Measurements from ENCODE around the gene DAP3.
A peak's percentile ranks its signal among the peaks of the same experiment; 100 is the strongest.
"Not testable (repeated sequence)": the region's sequence is repeated elsewhere in the genome, so short reads cannot be mapped to it uniquely, and the experiment has no call there.

Gene DAP3

GRCh38 chr1:155718524-155719115 lies 29.7 kb downstream of the DAP3 start:
- not testable (repeated sequence) for DNase-seq (ENCODE audit: low spot score)

DNA sequence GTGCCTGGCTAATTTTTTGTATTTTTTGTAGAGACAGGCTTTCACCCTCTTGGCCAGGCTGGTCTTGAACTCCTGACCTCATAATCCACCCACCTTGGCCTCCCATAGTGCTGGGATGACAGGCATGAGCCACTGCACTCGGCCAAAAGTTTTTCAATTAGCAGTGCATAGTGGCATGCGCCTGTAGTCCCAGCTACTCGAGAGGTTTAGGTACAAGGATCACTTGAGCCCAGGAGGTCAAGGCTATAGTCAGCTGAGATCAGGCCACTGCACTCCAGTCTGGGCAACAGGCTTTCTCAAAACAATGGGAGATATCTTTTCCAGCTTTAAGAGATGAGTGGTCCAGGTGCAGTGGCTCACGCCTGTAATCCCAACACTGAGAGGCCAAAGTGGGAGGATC lies 30.8 kb downstream of the DAP3 start:
- no peak for DNase-seq (ENCODE audit: low spot score)

GRCh38 chr1:155725142-155725541 lies 36.3 kb downstream of the DAP3 start:
- no peak for DNase-seq (ENCODE audit: low spot score)

- DNase-seq (ENCODE audit: low spot score) = peak; percentile 56
Measured at GRCh38 chr1:155729031-155729898, 40.4 kb downstream of the DAP3 start.

GRCh38 chr1:155740995-155741394 lies 52.1 kb downstream of the DAP3 start:
- no peak for DNase-seq (ENCODE audit: low spot score)

DNA sequence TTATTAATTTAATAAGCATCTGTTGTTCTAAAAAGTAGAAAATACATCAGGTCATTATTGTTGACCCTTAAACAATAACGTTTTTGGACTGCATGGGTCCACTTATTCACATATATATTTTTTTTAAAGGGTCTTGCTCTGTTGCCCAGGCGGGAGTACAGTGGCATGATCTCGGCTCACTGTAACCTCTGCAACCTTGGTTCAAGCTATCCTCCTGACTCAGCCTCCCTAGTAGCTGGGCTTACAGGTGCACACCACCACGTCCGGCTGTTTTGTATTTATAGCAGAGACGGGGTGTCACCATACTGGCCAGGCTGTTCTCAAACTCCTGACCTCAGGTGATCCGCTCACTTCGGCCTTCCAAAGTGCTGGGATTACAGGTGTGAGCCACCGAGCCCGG lies 53.0 kb downstream of the DAP3 start:
- DNase-seq (ENCODE audit: low spot score) = no peak

DNA sequence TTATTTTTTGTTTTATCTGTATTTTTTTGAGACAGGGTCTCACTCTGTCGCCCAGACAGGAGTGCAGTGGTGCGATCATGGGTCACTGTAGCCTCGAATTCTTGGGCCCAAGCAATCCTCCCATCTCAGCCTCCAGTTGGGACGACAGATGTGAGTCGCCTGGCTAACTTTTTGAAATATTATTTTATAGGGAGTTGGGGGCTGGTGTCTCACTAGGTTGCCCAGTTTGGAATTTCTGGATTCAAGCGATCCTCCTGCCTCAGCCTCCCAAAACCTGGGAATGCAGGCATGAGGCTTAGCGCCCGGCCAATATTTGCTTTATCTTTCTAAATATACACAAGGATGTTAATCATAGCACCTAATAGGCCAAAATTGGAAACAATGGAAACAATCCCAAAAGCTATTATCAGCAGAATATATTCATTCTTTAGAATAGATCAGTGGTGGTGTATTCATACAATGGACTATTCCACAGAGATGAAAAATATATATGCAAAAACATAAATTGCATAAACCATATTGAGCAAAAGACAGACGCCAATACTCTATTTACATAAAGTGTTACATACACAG lies 55.9 kb downstream of the DAP3 start:
- DNase-seq (ENCODE audit: low spot score) = no peak

GRCh38 chr1:155745284-155746228 lies 56.7 kb downstream of the DAP3 start:
- peak; percentile 90 for DNase-seq (ENCODE audit: low spot score)

GRCh38 chr1:155747586-155747985 lies 58.7 kb downstream of the DAP3 start:
- DNase-seq (ENCODE audit: low spot score) = not testable (repeated sequence)

DNA sequence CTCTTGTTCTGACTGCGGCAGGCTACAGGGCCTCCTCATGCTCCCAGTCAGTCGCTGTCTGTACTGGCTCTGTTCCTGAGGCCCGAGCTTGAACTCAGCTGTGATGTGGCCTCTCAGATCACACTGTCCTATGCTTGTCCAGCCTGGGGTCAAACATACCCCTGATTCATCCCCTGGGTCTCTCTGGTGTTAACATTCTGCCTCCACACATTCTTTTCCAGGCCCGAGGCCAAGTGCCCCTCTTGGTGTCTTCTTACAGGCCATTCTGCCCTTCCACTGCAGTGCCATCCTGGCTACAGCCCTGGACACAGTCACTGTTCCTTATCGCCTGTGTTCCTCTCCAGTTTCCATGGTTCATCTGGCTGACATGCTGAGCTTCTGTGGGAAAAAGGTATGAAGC lies 59.2 kb downstream of the DAP3 start:
- not testable (repeated sequence) for DNase-seq (ENCODE audit: low spot score)

GRCh38 chr1:155759017-155759416 lies 70.1 kb downstream of the DAP3 start:
- DNase-seq (ENCODE audit: low spot score) = not testable (repeated sequence)

GRCh38 chr1:155759966-155760630 lies 71.2 kb downstream of the DAP3 start:
- no peak for DNase-seq (ENCODE audit: low spot score)

- DNase-seq (ENCODE audit: low spot score) = no peak
Measured at GRCh38 chr1:155760751-155761475, 72.0 kb downstream of the DAP3 start.

GRCh38 chr1:155761736-155762405 lies 73.0 kb downstream of the DAP3 start:
- no peak for DNase-seq (ENCODE audit: low spot score)

- DNase-seq (ENCODE audit: low spot score) = peak; percentile 62
Measured at GRCh38 chr1:155763090-155763815, 74.4 kb downstream of the DAP3 start.

DNA sequence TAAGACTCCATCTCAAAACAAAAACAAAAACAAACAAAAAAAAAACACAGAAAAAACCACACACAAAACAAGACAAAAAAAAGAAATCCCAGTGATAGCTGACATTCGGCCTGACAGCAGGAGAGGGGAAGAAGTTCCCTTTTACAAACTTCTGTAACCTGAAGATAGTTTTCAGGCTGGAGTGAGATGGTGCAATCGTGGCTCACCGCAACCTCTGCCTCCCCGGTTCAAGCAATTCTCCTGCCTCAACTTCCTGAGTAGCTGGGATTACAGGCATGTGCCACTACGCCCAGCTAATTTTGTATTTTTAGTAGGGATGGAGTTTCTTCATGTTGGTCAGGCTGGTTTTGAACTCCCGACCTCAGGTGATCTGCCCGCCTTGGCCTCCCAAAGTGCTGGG lies 75.1 kb downstream of the DAP3 start:
- not testable (repeated sequence) for DNase-seq (ENCODE audit: low spot score)

- not testable (repeated sequence) for DNase-seq (ENCODE audit: low spot score)
Measured at GRCh38 chr1:155767399-155767989, 78.6 kb downstream of the DAP3 start.

DNA sequence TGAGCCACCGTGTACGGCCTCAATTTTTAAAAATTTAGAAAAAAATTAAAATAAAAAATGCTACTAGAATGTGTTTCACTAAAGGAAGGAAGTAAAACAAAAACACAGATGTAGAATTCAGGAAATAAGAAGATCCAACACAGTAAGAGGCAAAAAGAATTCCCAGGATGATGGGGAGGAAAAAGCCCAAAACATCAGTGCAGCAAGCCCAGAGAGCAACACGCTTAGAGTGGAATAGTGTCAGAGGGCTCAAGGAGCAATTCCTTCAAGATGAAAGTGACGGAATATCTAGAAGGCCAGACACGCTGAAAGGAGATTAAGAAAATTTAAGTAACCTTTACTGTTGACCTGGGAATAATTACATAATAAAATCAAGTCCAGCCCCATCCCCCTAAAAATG lies 80.4 kb downstream of the DAP3 start:
- no peak for DNase-seq (ENCODE audit: low spot score)

DNA sequence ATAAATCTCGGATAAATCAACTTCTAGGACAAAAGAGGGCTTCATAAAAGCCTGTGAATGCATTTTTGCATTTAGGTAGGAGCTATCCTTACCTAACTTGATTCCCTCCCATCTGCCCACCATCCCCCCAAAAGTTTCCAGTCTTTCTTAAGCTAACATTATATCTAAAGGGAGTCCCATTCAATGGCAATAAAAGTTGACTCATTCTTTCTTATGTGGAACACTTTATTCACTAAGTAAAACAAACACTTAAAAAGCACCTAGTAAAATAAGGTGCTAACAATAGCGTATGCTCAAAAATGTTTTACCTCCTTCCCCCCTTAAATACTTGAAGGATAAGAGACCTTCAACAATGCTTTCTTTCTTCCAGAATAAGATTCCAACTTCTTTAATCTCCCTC lies 84.3 kb downstream of the DAP3 start:
- no peak for DNase-seq (ENCODE audit: low spot score)
